ENCODE results near the gene FAM13A.
A peak's percentile ranks its signal among the peaks of the same experiment; 100 is the strongest.
"Not testable (repeated sequence)": the region's sequence is repeated elsewhere in the genome, so short reads cannot be mapped to it uniquely, and the experiment has no call there.

The FAM13A gene

DNA sequence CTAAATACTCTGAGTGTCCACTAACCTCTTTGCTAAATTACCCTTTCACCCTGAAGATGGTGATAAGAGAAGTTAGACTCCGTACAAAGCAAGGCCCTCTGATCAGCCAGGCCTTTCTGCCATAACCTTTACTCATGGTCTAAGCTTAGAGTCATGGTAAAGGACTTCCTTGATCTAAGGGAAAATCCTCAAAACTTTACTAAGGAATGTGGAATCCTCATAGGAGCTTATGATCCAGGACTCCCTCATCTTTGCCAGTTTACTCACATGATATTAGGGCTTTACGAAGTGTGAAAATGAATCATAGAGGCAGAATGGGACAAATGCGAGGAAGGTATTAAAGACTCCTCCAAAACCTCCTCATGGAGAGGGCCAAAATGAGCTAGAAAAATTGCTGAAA is 7.9 kb upstream of the FAM13A start:
- in situ Hi-C loops (cut with HindIII; ENCODE audit: low sequenced_read_pairs) = no loop called here
- TF ChIP-seq CTCF (IDR thresholded peaks at IDR 0.05; ENCODE audit: low read depth, low read length) = no peak

DNA sequence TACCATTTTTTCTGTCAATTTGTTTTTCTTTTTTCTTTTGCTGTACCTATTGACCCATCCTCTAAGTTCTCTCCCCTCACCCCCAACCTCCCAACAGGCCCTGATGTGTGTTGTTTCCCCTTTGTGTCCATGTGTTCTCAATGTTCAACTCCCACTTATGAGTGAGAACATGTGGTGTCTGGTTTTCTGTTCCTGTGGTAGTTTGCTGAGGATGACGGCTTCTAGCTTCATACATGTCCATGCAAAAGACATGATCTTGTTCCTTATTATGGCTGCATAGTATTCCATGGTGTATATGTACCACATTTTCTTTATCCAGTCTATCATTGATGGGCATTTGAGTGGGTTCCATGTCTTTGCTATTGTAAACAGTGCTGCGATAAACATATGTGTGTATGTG is 859 bp upstream of the FAM13A start:
- H3K4me3 ChIP-seq (ENCODE audit: low read depth, low read length); DNase-seq (ENCODE audit: low read depth, low spot score); in situ Hi-C loops (cut with HindIII; ENCODE audit: low sequenced_read_pairs): not testable (repeated sequence)

More for the DNA sequence above, 7.9 kb upstream of the FAM13A start:
- peak; percentile 16 for DNase-seq (ENCODE audit: low read depth, low spot score)
- H3K4me3 ChIP-seq (ENCODE audit: low read depth, low read length) = no peak overlapping the region

- in situ Hi-C loops (cut with HindIII; ENCODE audit: low sequenced_read_pairs) = no loop called here
- peak; percentile 11 for DNase-seq (ENCODE audit: low read depth, low spot score)
- peak overlapping the region; percentile 61 for H3K4me3 ChIP-seq (ENCODE audit: low read depth, low read length)
- no peak for TF ChIP-seq CTCF (IDR thresholded peaks at IDR 0.05; ENCODE audit: low read depth, low read length)
Observed at GRCh38 chr4:89056292-89056952, 563 bp downstream of the FAM13A start.

DNA sequence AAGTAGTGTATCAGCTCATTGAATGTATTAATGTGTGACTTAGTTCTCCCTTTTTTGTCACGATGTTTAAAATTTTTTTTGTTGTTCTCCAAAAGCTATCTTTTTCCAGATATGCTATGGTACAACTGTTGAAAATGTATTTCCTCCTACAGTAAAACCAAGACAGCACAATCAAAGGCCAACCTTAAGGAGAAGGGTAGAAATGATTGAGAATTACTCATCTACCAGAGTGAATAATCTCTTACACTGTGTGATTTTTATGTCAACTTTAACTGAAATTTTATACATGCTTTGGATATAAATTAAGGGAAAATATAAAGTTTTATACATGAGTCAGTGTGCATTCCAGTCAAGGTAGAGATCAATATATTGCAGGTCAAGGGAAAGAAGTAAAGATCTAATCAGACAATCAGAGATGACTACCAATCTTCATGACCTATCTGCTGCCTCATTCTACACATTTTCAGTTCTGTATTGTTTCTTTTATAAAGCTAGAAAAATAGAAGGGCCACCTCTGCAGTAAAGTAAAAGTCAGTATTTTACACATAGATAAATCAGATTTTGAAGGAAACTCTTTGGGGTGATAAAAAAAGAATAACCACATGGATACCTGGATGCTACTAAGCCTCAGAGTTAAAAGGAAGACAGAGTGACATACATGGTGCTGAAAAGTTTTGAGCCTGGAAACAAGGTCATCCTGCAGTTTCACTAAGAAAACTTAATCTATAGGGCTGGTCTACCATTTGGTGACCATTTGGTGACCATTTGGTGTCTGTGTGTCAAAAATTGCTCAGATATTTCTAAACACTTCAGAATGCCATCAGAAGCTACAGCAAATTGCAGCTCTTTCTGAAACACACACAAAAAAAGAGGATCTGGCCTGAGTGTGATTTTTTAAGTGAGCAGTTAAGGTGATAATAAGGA is 1.6 kb downstream of the FAM13A start:
- in situ Hi-C loops (cut with HindIII; ENCODE audit: low sequenced_read_pairs) = no loop called here
- no peak for TF ChIP-seq CTCF (IDR thresholded peaks at IDR 0.05; ENCODE audit: low read depth, low read length)
- no peak for DNase-seq (ENCODE audit: low read depth, low spot score)
- peak overlapping the region; percentile 61 for H3K4me3 ChIP-seq (ENCODE audit: low read depth, low read length)

GRCh38 chr4:89054627-89055026 is 2.4 kb downstream of the FAM13A start:
- in situ Hi-C loops (cut with HindIII; ENCODE audit: low sequenced_read_pairs) = no loop called here
- DNase-seq (ENCODE audit: low read depth, low spot score) = no peak
- H3K4me3 ChIP-seq (ENCODE audit: low read depth, low read length) = no peak overlapping the region
- TF ChIP-seq CTCF (IDR thresholded peaks at IDR 0.05; ENCODE audit: low read depth, low read length) = no peak

GRCh38 chr4:89049853-89050252 is 7.1 kb downstream of the FAM13A start:
- TF ChIP-seq CTCF (IDR thresholded peaks at IDR 0.05; ENCODE audit: low read depth, low read length) = no peak
- DNase-seq (ENCODE audit: low read depth, low spot score) = no peak
- H3K4me3 ChIP-seq (ENCODE audit: low read depth, low read length) = no peak overlapping the region
- in situ Hi-C loops (cut with HindIII; ENCODE audit: low sequenced_read_pairs) = no loop called here

All from astrocyte of the spinal cord (primary cell).